Bladder microvascular endothelial cell (primary cell): ENCODE data around the gene ARMCX4. TPM values are rescaled to one million over a fixed set of nuclear protein-coding genes. Genes with fewer than 3 reads are reported as not detected.

ENCODE experiments used
- total RNA-seq: library from RNA; depleted of rRNA; stranded (reverse); fragments of >200 nt; gene quantifications from 2 replicates; pipeline ENCODE4 v1.2.3, GENCODE V29; 2014

Gene ARMCX4
- total RNA-seq, result 2.6 and 9.9 TPM in 2 replicates

GRCh38 chrX:101485212-101485949 is at the start of gene ARMCX4:
TSS of gene ARMCX4 (plus strand) at chrX:101485456. CDS start at chrX:101488590, 3,134 bp downstream.

Other genes starting within 250 kb of the ARMCX4 start
- 0.13 and 0.32 TPM in 2 replicates for gene TAF7L, start 194.1 kb upstream of the ARMCX4 start, total RNA-seq
- 2.6 and 3.9 TPM in 2 replicates for gene TIMM8A, start 136.7 kb upstream of the ARMCX4 start, total RNA-seq
- not detected in 2 replicates for gene BTK, start 99.3 kb upstream of the ARMCX4 start, total RNA-seq
- gene RPL36A, start 94.4 kb upstream of the ARMCX4 start, total RNA-seq, result 499 and 727 TPM in 2 replicates
- 21.2 and 22.3 TPM in 2 replicates for gene GLA, start 77.5 kb upstream of the ARMCX4 start, total RNA-seq
- gene HNRNPH2, start 77.2 kb upstream of the ARMCX4 start, total RNA-seq, result 69.1 and 103 TPM in 2 replicates
- 27.8 and 37.9 TPM in 2 replicates for gene ARMCX1, start 65.1 kb downstream of the ARMCX4 start, total RNA-seq
- gene ARMCX6, start 132.5 kb downstream of the ARMCX4 start, total RNA-seq, result 27.0 and 42.2 TPM in 2 replicates
- 31.6 and 82.6 TPM in 2 replicates for gene ARMCX3, start 137.7 kb downstream of the ARMCX4 start, total RNA-seq
- 12.1 and 66.4 TPM in 2 replicates for gene ARMCX2, start 174.4 kb downstream of the ARMCX4 start, total RNA-seq